Stimulated activated CD4-positive, alpha-beta T cell treated with anti-CD3 and anti-CD28 coated beads, TNF-alpha, amount 100 ng/mL, for 24 hours (primary cell): Measurements from ENCODE around the gene TES.

Source experiments
- DNase-seq, 3 experiments: peaks; one replicate each; pipeline ENCODE4 v3.0.0-alpha.2; 2020; ENCODE audit warnings: low read depth in 3 of 3

The TES gene

GRCh38 chr7:116246357-116246756 is 36.0 kb downstream of the TES start:
- no peak for DNase-seq

GRCh38 chr7:116249969-116250553 is 39.7 kb downstream of the TES start:
- DNase-seq, result no peak

GRCh38 chr7:116251675-116252074 is 41.3 kb downstream of the TES start:
- no peak for DNase-seq

GRCh38 chr7:116252249-116252648 is 41.9 kb downstream of the TES start:
- DNase-seq, result no peak

GRCh38 chr7:116257156-116257555 is 46.8 kb downstream of the TES start:
- DNase-seq, result no peak

- no peak for DNase-seq
Observed at GRCh38 chr7:116258734-116259133, 48.4 kb downstream of the TES start.

- DNase-seq, result no peak
Observed at GRCh38 chr7:116259156-116259870, 49.0 kb downstream of the TES start.

GRCh38 chr7:116259871-116260440 is 49.6 kb downstream of the TES start:
- DNase-seq, result no peak

GRCh38 chr7:116261904-116262303 is 51.6 kb downstream of the TES start:
- no peak for DNase-seq

- DNase-seq, result no peak
Observed at GRCh38 chr7:116265881-116266280, 55.5 kb downstream of the TES start.

- DNase-seq, result no peak
Observed at GRCh38 chr7:116269466-116269865, 59.1 kb downstream of the TES start.

- no peak for DNase-seq
Observed at GRCh38 chr7:116271161-116271913, 61.0 kb downstream of the TES start.

GRCh38 chr7:116271963-116272886 is 61.9 kb downstream of the TES start:
- DNase-seq, result no peak

- no peak for DNase-seq
Observed at GRCh38 chr7:116273283-116273917, 63.1 kb downstream of the TES start.

- DNase-seq, result no peak
Observed at GRCh38 chr7:116273918-116274301, 63.6 kb downstream of the TES start.

- DNase-seq, result no peak
Observed at GRCh38 chr7:116277070-116277469, 66.7 kb downstream of the TES start.

- no peak for DNase-seq
Observed at GRCh38 chr7:116279217-116279616, 68.9 kb downstream of the TES start.

- DNase-seq, result no peak
Observed at GRCh38 chr7:116280803-116281202, 70.5 kb downstream of the TES start.

GRCh38 chr7:116283595-116284204 is 73.4 kb downstream of the TES start:
- no peak for DNase-seq

GRCh38 chr7:116284390-116284789 is 74.1 kb downstream of the TES start:
- DNase-seq, result no peak

- DNase-seq, result no peak
Observed at GRCh38 chr7:116285252-116285651, 74.9 kb downstream of the TES start.
